Tongue (tissue), 1 donor: ENCODE results near the gene ATXN7L2. TPM values are rescaled to one million over a fixed set of nuclear protein-coding genes. Genes with fewer than 3 reads are reported as not detected.

Experiments used
- total RNA-seq: library from RNA; depleted of rRNA; stranded (reverse); fragments of >200 nt; gene quantifications from one replicate; pipeline ENCODE4 v1.2.3, GENCODE V29; 2014

The ATXN7L2 gene
- total RNA-seq, 1 donor from 2014 or later, result 2.2 TPM

Other genes with a start within 250 kb of the ATXN7L2 start
- gene CELSR2, start 234.4 kb upstream of the ATXN7L2 start, total RNA-seq, result 16.7 TPM
- 5.4 TPM for gene PSRC1, start 200.8 kb upstream of the ATXN7L2 start, total RNA-seq
- not detected for gene MYBPHL, start 176.9 kb upstream of the ATXN7L2 start, total RNA-seq
- 30.6 TPM for gene SORT1, start 86.0 kb upstream of the ATXN7L2 start, total RNA-seq
- 25.7 TPM for gene PSMA5, start 57.5 kb upstream of the ATXN7L2 start, total RNA-seq
- 61.5 TPM for gene SYPL2, start 17.4 kb upstream of the ATXN7L2 start, total RNA-seq
- gene CYB561D1, start 10.2 kb downstream of the ATXN7L2 start, total RNA-seq, result 6.3 TPM
- 9.1 TPM for gene AMIGO1, start 25.8 kb downstream of the ATXN7L2 start, total RNA-seq
- gene GPR61, start 56.0 kb downstream of the ATXN7L2 start, total RNA-seq, result 0.62 TPM
- gene GNAI3, start 64.7 kb downstream of the ATXN7L2 start, total RNA-seq, result 10.1 TPM
- 0.21 TPM for gene GNAT2, start 135.7 kb downstream of the ATXN7L2 start, total RNA-seq
- 39.3 TPM for gene AMPD2, start 135.9 kb downstream of the ATXN7L2 start, total RNA-seq
- 11.4 TPM for gene GSTM4, start 172.2 kb downstream of the ATXN7L2 start, total RNA-seq
- gene GSTM2, start 184.2 kb downstream of the ATXN7L2 start, total RNA-seq, result 62.2 TPM
- gene GSTM1, start 203.9 kb downstream of the ATXN7L2 start, total RNA-seq, result not detected
- gene GSTM5, start 228.3 kb downstream of the ATXN7L2 start, total RNA-seq, result 4.4 TPM